ENCODE measurements around the gene DDIT4. TPM values are rescaled to one million over a fixed set of nuclear protein-coding genes. Genes with fewer than 3 reads are reported as not detected.

The DDIT4 gene
- total and polyA plus RNA-seq, 2 of the 4 experiments (the other 2 are of a cell fraction), result 59.6 to 108 TPM

DNA sequence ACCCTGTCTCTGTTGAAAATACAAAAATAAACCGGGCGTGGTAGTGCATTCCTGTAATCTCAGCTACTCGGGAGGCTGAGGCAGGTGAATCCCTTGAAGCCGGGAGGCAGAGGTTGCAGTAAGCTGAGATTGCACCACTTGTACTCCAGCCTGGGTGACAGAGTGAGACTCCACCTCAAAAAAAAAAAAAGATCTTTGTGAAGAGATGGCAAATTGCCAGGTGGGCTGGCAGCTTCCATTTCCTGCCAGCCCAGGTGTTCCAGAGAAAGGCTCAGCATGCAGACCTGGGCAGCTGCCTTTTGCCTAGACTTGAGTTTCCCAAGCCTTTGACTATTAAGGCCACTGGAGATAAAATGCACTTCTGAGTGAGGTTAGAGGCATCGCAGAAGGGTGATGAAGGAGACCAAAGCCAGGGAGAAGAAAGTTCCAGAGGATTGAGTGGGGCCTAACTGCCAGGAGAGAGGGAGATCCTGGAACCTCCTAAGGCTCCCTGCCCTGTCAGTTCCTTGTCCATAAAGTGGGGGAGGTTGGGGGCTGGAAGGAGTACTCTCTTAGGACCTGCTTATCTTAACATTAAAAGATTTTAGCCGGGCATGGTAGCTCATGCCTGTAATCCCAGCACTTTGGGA lies 10.0 kb upstream of the DDIT4 start:
- Histone ChIP-seq H3K23ac (ENCODE audit: low read depth, low read length) (no peak overlapping the region), H3K9ac (ENCODE audit: low read depth, low read length) (no peak overlapping the region), H4K91ac (ENCODE audit: insufficient read depth, low read depth, low read length) (no peak overlapping the region; the same call in 1 of the 2 replicates), H4K5ac (ENCODE audit: low read depth, low read length) (no peak overlapping the region), H2BK20ac (ENCODE audit: low read depth, low read length) (no peak overlapping the region), H3K9me1 (ENCODE audit: insufficient read depth, low read length) (peaks cover 18% of the 10 kb centered on the region), H3K79me1 (ENCODE audit: low read depth in 1 of 2, low read length in 2 of 2) (no peaks in the 10 kb centered on the region), H2AFZ (replicated peaks; ENCODE audit: low read length, poor library complexity) (no peak overlapping the region), H3K4me2 (ENCODE audit: low read depth, low read length) (no peak overlapping the region), H3K9me3 (ENCODE audit: control insufficient read depth, insufficient read depth, low read length) (no peaks in the 10 kb centered on the region), H3K14ac (replicated peaks; ENCODE audit: low read depth, low read length) (no peak overlapping the region), H2BK120ac (ENCODE audit: low read depth, low read length) (peak overlapping the region; percentile 34; the same call in 1 of the 2 replicates), H3K36me3 (ENCODE audit: control insufficient read depth, insufficient read depth, low read length) (no peaks in the 10 kb centered on the region), H2BK5ac (ENCODE audit: low read depth, low read length, poor library complexity, severe bottlenecking) (no peak overlapping the region), H2AK5ac (ENCODE audit: low read depth, low read length) (no peak overlapping the region), H3K4me3 (ENCODE audit: insufficient read depth, low read depth, low read length) (no peak overlapping the region), H3K56ac (ENCODE audit: extremely low read depth, insufficient read depth, low read length) (no peak overlapping the region), H4K8ac (ENCODE audit: low read depth in 2 of 2, low read length in 2 of 2) (no peak overlapping the region), H3K4me1 (ENCODE audit: control insufficient read depth, insufficient read depth, low read length) (peaks cover 21% of the 10 kb centered on the region), H3K18ac (ENCODE audit: low read depth, low read length) (no peak overlapping the region), H3K27ac (ENCODE audit: insufficient read depth, low read length) (no peak overlapping the region), H3K27me3 (ENCODE audit: control insufficient read depth, insufficient read depth, low read length) (no peaks in the 10 kb centered on the region), H2AK9ac (replicated peaks; ENCODE audit: low read depth, low read length, poor library complexity) (no peak overlapping the region), H4K20me1 (ENCODE audit: insufficient read depth, low read length) (no peaks in the 10 kb centered on the region), H2BK15ac (ENCODE audit: low read depth, low read length) (0 out of 3 replicates have a peak overlapping the region, but pooled peaks have one; percentile 46), H3K4ac (ENCODE audit: low read depth, low read length) (no peak overlapping the region; the same call in 1 of the 2 replicates)
- POLR2A ChIA-PET (ENCODE audit: unreplicated experiment), result no interaction called here
- TF ChIP-seq MXI1 (IDR thresholded peaks at IDR 0.05; ENCODE audit: borderline replicate concordance, low read depth, low read length) (no peak), MAFK (IDR thresholded peaks at IDR 0.05; ENCODE audit: low read depth, low read length) (no peak), RAD21 (IDR thresholded peaks at IDR 0.05; ENCODE audit: low read length) (no peak), POLR2A (IDR thresholded peaks at IDR 0.05; ENCODE audit: low read depth, low read length) (no peak), ELK1 (IDR thresholded peaks at IDR 0.05; ENCODE audit: borderline replicate concordance, low read depth, low read length) (no peak), CTCF (conservative IDR thresholded peaks at IDR 0.05; ENCODE audit: low read depth, low read length) (no peak), FOS (IDR thresholded peaks at IDR 0.05; ENCODE audit: low read depth, low read length) (no peak), USF2 (IDR thresholded peaks at IDR 0.05; ENCODE audit: low read depth, low read length) (no peak), BHLHE40 (IDR thresholded peaks at IDR 0.05; ENCODE audit: low read depth, low read length) (no peak), SMC3 (IDR thresholded peaks at IDR 0.05; ENCODE audit: low read depth, low read length) (no peak), RCOR1 (IDR thresholded peaks at IDR 0.05; ENCODE audit: insufficient replicate concordance, low read length) (no peak), CHD1 (IDR thresholded peaks at IDR 0.05; ENCODE audit: low read depth, low read length) (no peak), NFE2L2 (IDR thresholded peaks at IDR 0.05; ENCODE audit: low read depth, low read length) (no peak), MAZ (IDR thresholded peaks at IDR 0.05; ENCODE audit: borderline replicate concordance, low read depth, low read length) (no peak), RFX5 (IDR thresholded peaks at IDR 0.05; ENCODE audit: low read depth, low read length) (no peak), CEBPB (IDR thresholded peaks at IDR 0.05; ENCODE audit: low read depth, low read length) (no peak)
- in situ Hi-C loops (cut with MboI; ENCODE audit: low sequenced_read_pairs), result no loop called here
- dilution Hi-C loops (cut with HindIII; ENCODE audit: low sequenced_read_pairs, unreplicated experiment), result no loop called here
- BruUV-seq (replicated peaks), result no TSS peak
- DNase-seq, result no peak
- intact Hi-C loops (cut with micrococcal nuclease), result no loop called here
- no peak for ATAC-seq (ENCODE audit: low read depth)
- CTCF ChIA-PET, result no interaction called here
- WGBS, 2 experiments (ENCODE audit: extremely low coverage in 2 of 2, insufficient read length in 1 of 2), result 91% methylated on average over 3 of the region's 6 CpGs; no CpG with 5 or more reads in 1 of the 2 experiments
